Naive thymus-derived CD4-positive, alpha-beta T cell (primary cell): ENCODE measurements around the gene CD276. TPM values are rescaled to one million over a fixed set of nuclear protein-coding genes. Genes with fewer than 3 reads are reported as not detected.
"Not testable (repeated sequence)": the region's sequence is repeated elsewhere in the genome, so short reads cannot be mapped to it uniquely, and the experiment has no call there.

Experiments used
- ATAC-seq: fragments of 150-1000 bp; cut with Tn5 transposase; 2 replicates; pipeline ENCODE4 v1.10.0; 2021; ENCODE audit warnings: mild to moderate bottlenecking, moderate library complexity
- CTCF ChIA-PET: fragments of 350-600 bp; sonication (Branson Sonifier 250); formaldehyde crosslinking; loops from one replicate; lab custom pipeline; 2021; ENCODE audit warnings: antibody characterized with exemption; lab: Charles Lee
- POLR2A ChIA-PET: fragments of 350-600 bp; sonication (Branson Sonifier 250); formaldehyde crosslinking; loops from one replicate; lab custom pipeline; 2021; ENCODE audit warnings: antibody characterized with exemption, inconsistent platforms; lab: Charles Lee
- DNase-seq, 9 donors: peaks; one replicate each; pipeline versions ENCODE4 v3.0.0 to v3.0.0-alpha.2; 2020 to 2022; ENCODE audit warnings: mixed read lengths in 1 of 9
- H3K27ac ChIP-seq: one replicate; pipeline ENCODE4 v1.7.0; 2013; ENCODE audit warnings: mild to moderate bottlenecking, low read depth, low read length, moderate library complexity
- H3K27me3 ChIP-seq, 2 donors: one replicate each; pipeline ENCODE4 v1.7.0; 2013; ENCODE audit warnings: low read length in 2 of 2, mild to moderate bottlenecking in 2 of 2, moderate library complexity in 2 of 2; ENCODE audit not compliant: control insufficient read depth in 2 of 2, insufficient read depth in 2 of 2
- H3K36me3 ChIP-seq, 3 experiments: 1 replicate in 2 of 3; 2 replicates in 1 of 3; pipeline ENCODE4 v1.7.0; 2013; ENCODE audit warnings: low read length in 3 of 3, mild to moderate bottlenecking in 3 of 3, moderate library complexity in 1 of 3; ENCODE audit not compliant: insufficient read depth in 3 of 3, control insufficient read depth in 2 of 3
- H3K4me1 ChIP-seq, 2 donors: one replicate each; pipeline ENCODE4 v1.7.0; 2013; ENCODE audit warnings: low read length in 2 of 2, mild to moderate bottlenecking in 2 of 2, moderate library complexity in 1 of 2; ENCODE audit not compliant: control insufficient read depth in 2 of 2, insufficient read depth in 2 of 2
- H3K4me3 ChIP-seq: 2 replicates; pipeline ENCODE4 v1.7.0; 2013; ENCODE audit warnings: mild to moderate bottlenecking, low read length
- H3K9me3 ChIP-seq, 3 experiments: 1 replicate in 2 of 3; 2 replicates in 1 of 3; pipeline ENCODE4 v1.7.0; 2013; ENCODE audit warnings: low read length in 3 of 3; ENCODE audit not compliant: control insufficient read depth in 2 of 3
- H3K27ac Mint-ChIP-seq, 9 donors: one replicate each; pipeline ENCODE4 v1.8.0; 2020 to 2022; ENCODE audit warnings: mixed read lengths in 9 of 9, mild to moderate bottlenecking in 8 of 9, moderate library complexity in 5 of 9, inconsistent platforms in 2 of 9
- H3K27me3 Mint-ChIP-seq, 5 donors: one replicate each; pipeline ENCODE4 v1.8.0; 2021 to 2022; ENCODE audit warnings: mixed read lengths in 5 of 5, mild to moderate bottlenecking in 1 of 5
- H3K36me3 Mint-ChIP-seq, 5 donors: one replicate each; pipeline ENCODE4 v1.8.0; 2020 to 2022; ENCODE audit warnings: mixed read lengths in 5 of 5, mild to moderate bottlenecking in 3 of 5, inconsistent platforms in 1 of 5
- H3K4me1 Mint-ChIP-seq, 7 donors: one replicate each; pipeline ENCODE4 v1.8.0; 2020 to 2022; ENCODE audit warnings: mixed read lengths in 7 of 7, mild to moderate bottlenecking in 3 of 7, inconsistent platforms in 1 of 7
- H3K4me3 Mint-ChIP-seq, 10 donors: one replicate each; pipeline ENCODE4 v1.8.0; 2020 to 2022; ENCODE audit warnings: mild to moderate bottlenecking in 10 of 10, mixed read lengths in 10 of 10, moderate library complexity in 6 of 10, inconsistent platforms in 2 of 10
- H3K9me3 Mint-ChIP-seq, 11 donors: one replicate each; pipeline ENCODE4 v1.8.0; 2020 to 2022; ENCODE audit warnings: mixed read lengths in 11 of 11, mild to moderate bottlenecking in 4 of 11, inconsistent platforms in 1 of 11, moderate library complexity in 1 of 11
- intact Hi-C, 2 donors: fragments of 100-400 bp; cut with micrococcal nuclease; formaldehyde crosslinking; loops; one replicate each; pipeline ENCODE4 v1.15.1; 2023
- polyA plus RNA-seq, 2 donors: library from polyadenylated mRNA; unstranded; fragments of 300-500 nt; fragmentation: Illumina TruSeq; gene quantifications; one replicate each; pipeline ENCODE4 v1.2.3, GENCODE V29; 2021
- total RNA-seq, 6 experiments: library from RNA in 5 of 6; stranded (reverse) in 5 of 6; gene quantifications; 1 replicate in 5 of 6; 2 replicates in 1 of 6; pipeline ENCODE4 v1.2.3 and lab custom pipeline; 2021 to 2026

CD276 gene
- total and polyA plus RNA-seq, 7 experiments from 2014 or later: 0.76 to 2.7 (median 1.9) TPM; not detected in 4

GRCh38 chr15:73696641-73697001 is 12.4 kb downstream of the CD276 start:
- Histone ChIP-seq H3K27me3 (peaks cover 3 to 8% of the 10 kb centered on the region in 2 donors), H3K36me3 (no peaks in the 10 kb centered on the region), H3K27ac (no peak overlapping the region), H3K9me3 (no peaks in the 10 kb centered on the region), H3K4me1 (peaks cover 8 to 18% of the 10 kb centered on the region in 2 donors), H3K4me3 (no peak overlapping the region)
- no peak for ATAC-seq
- peaks cover 54 to 69% (median 64%) of the 10 kb centered on the region in 5 donors for H3K27me3 Mint-ChIP-seq
- no peak for DNase-seq
- POLR2A ChIA-PET: interaction anchor here (1.2 kb wide), 1 partner anchor 13 kb away, joined by 3 read pairs; no protein-coding TSS in a partner anchor
- H3K27ac Mint-ChIP-seq: peak overlapping the region in 1 of 9 donors; percentile 74
- peaks cover 13 to 53% (median 18%) of the 10 kb centered on the region in 7 donors for H3K4me1 Mint-ChIP-seq
- H3K36me3 Mint-ChIP-seq: no peaks in the 10 kb centered on the region
- intact Hi-C loops: loop anchor here in 1 of 2 donors (1.0 to 10.0 kb wide), 2 partner anchors 60 to 912 kb away; partner anchors contain the start of gene ADPGK
- H3K9me3 Mint-ChIP-seq: no peaks in the 10 kb centered on the region
- CTCF ChIA-PET: interaction anchor here (1.1 kb wide), 1 partner anchor 20 kb away, joined by 4 read pairs; no protein-coding TSS in a partner anchor
- peak overlapping the region in 6 of 10 donors; percentile 38 to 61 (median 46) for H3K4me3 Mint-ChIP-seq

GRCh38 chr15:73697033-73697467 is 12.9 kb downstream of the CD276 start:
- Histone ChIP-seq H3K4me3 (no peak overlapping the region), H3K36me3 (no peaks in the 10 kb centered on the region), H3K27ac (no peak overlapping the region), H3K4me1 (peaks cover 8 to 18% of the 10 kb centered on the region in 2 donors), H3K9me3 (no peaks in the 10 kb centered on the region), H3K27me3 (peaks cover 3 to 8% of the 10 kb centered on the region in 2 donors)
- H3K4me3 Mint-ChIP-seq: peak overlapping the region in 8 of 10 donors; percentile 10 to 61 (median 44)
- peaks cover 13 to 53% (median 18%) of the 10 kb centered on the region in 7 donors for H3K4me1 Mint-ChIP-seq
- peak overlapping the region in 1 of 9 donors; percentile 74 for H3K27ac Mint-ChIP-seq
- intact Hi-C loops: loop anchor here in 1 of 2 donors (1.0 to 10.0 kb wide), 2 partner anchors 61 to 912 kb away; partner anchors contain the start of gene ADPGK
- CTCF ChIA-PET: interaction anchor here (1.1 kb wide), 1 partner anchor 20 kb away, joined by 4 read pairs; no protein-coding TSS in a partner anchor
- no peaks in the 10 kb centered on the region for H3K36me3 Mint-ChIP-seq
- POLR2A ChIA-PET: interaction anchor here (1.2 kb wide), 1 partner anchor 14 kb away, joined by 3 read pairs; no protein-coding TSS in a partner anchor
- ATAC-seq (peak; percentile 93), DNase-seq (peak; percentile 34 to 80 (median 67))
- no peaks in the 10 kb centered on the region for H3K9me3 Mint-ChIP-seq
- H3K27me3 Mint-ChIP-seq: peaks cover 54 to 69% (median 65%) of the 10 kb centered on the region in 5 donors

- intact Hi-C loops: loop anchor here (1.0 to 10.0 kb wide), 7 partner anchors 22 to 915 kb away; partner anchors contain the start of gene ADPGK (in 1 of the 2)
- Histone ChIP-seq H3K27ac (no peak overlapping the region), H3K36me3 (no peaks in the 10 kb centered on the region), H3K4me1 (peaks cover 8 to 18% of the 10 kb centered on the region in 2 donors), H3K4me3 (no peak overlapping the region), H3K9me3 (no peaks in the 10 kb centered on the region), H3K27me3 (peaks cover 3 to 8% of the 10 kb centered on the region in 2 donors)
- no peak for DNase-seq
- Mint-ChIP-seq H3K27ac (peak overlapping the region in 2 of 9 donors; percentile 8 to 28), H3K36me3 (no peaks in the 10 kb centered on the region), H3K4me3 (no peak overlapping the region), H3K4me1 (peaks cover 13 to 45% (median 18%) of the 10 kb centered on the region in 7 donors), H3K27me3 (peaks cover 36 to 49% (median 47%) of the 10 kb centered on the region in 5 donors), H3K9me3 (no peaks in the 10 kb centered on the region)
- ChIA-PET CTCF (interaction anchor here (0.6 to 4.5 kb wide), 10 partner anchors 16 to 460 kb away, joined by 3 to 60 read pairs (median 4); no protein-coding TSS in a partner anchor), POLR2A (interaction anchor here (0.8 kb wide), 1 partner anchor 22 kb away, joined by 3 read pairs; no protein-coding TSS in a partner anchor)
- ATAC-seq: no peak
These were observed 15.3 kb downstream of the CD276 start for GRCh38 chr15:73699249-73700040.

- POLR2A ChIA-PET: no interaction called here
- Histone ChIP-seq H3K27me3 (peaks cover 3 to 8% of the 10 kb centered on the region in 2 donors), H3K9me3 (no peaks in the 10 kb centered on the region), H3K4me1 (peaks cover 8 to 18% of the 10 kb centered on the region in 2 donors), H3K27ac (no peak overlapping the region), H3K4me3 (no peak overlapping the region), H3K36me3 (no peaks in the 10 kb centered on the region)
- Mint-ChIP-seq H3K36me3 (no peaks in the 10 kb centered on the region), H3K27me3 (peaks cover 40 to 45% (median 43%) of the 10 kb centered on the region in 5 donors), H3K4me1 (peaks cover 13 to 44% (median 18%) of the 10 kb centered on the region in 7 donors), H3K27ac (peak overlapping the region in 3 of 9 donors; percentile 8 to 28 (median 16)), H3K4me3 (no peak overlapping the region), H3K9me3 (no peaks in the 10 kb centered on the region)
- ATAC-seq (peak; percentile 63), DNase-seq (peak; percentile 40 to 71 (median 65))
- CTCF ChIA-PET: interaction anchor here (1.1 to 4.5 kb wide), 7 partner anchors 15 to 460 kb away, joined by 3 to 60 read pairs (median 6); no protein-coding TSS in a partner anchor
- intact Hi-C loops: loop anchor here (1.0 to 10.0 kb wide), 6 partner anchors 23 to 459 kb away; no protein-coding TSS in a partner anchor
These were observed 16.1 kb downstream of the CD276 start for GRCh38 chr15:73700041-73700842.

GRCh38 chr15:73702311-73703239 is 18.4 kb downstream of the CD276 start:
- intact Hi-C loops: loop anchor here in 1 of 2 donors (10.0 kb wide), 1 partner anchor 418 kb away; no protein-coding TSS in a partner anchor
- H3K27me3 Mint-ChIP-seq: peaks cover 26 to 41% (median 29%) of the 10 kb centered on the region in 5 donors
- H3K9me3 ChIP-seq, H3K27ac Mint-ChIP-seq, DNase-seq, H3K9me3 Mint-ChIP-seq, H3K4me3 ChIP-seq, ATAC-seq, H3K27ac ChIP-seq, H3K36me3 Mint-ChIP-seq, H3K27me3 ChIP-seq, H3K36me3 ChIP-seq, H3K4me1 ChIP-seq, H3K4me3 Mint-ChIP-seq, POLR2A ChIA-PET: not testable (repeated sequence)
- CTCF ChIA-PET: interaction anchor here (4.5 kb wide), 1 partner anchor 25 kb away, joined by 60 read pairs; no protein-coding TSS in a partner anchor
- peaks cover 4 to 27% (median 7%) of the 10 kb centered on the region in 7 donors for H3K4me1 Mint-ChIP-seq
